NCI-H446 treated with DMSO at 0.1 percent for 48 hours (cell line): ENCODE measurements around the gene GOPC.
A peak's percentile ranks its signal among the peaks of the same experiment; 100 is the strongest.
"Not testable (repeated sequence)": the region's sequence is repeated elsewhere in the genome, so short reads cannot be mapped to it uniquely, and the experiment has no call there.

ENCODE experiments used
- DNase-seq: peaks from one replicate; lab custom pipeline; 2025; lab: John Stamatoyannopoulos, UW

Gene GOPC

GRCh38 chr6:117602151-117602898 lies at the start of gene GOPC:
Gene GOPC (minus strand): TSS chr6:117602511. CDS start chr6:117602288, 223 bp downstream.
- peak; percentile 90 for DNase-seq

GRCh38 chr6:117651984-117652383 lies 49.7 kb upstream of the GOPC start:
- DNase-seq, result not testable (repeated sequence)

- DNase-seq, result no peak
Observed at GRCh38 chr6:117642976-117643375, 40.7 kb upstream of the GOPC start.

- no peak for DNase-seq
Observed at GRCh38 chr6:117637770-117638169, 35.5 kb upstream of the GOPC start.

GRCh38 chr6:117629119-117629660 lies 26.9 kb upstream of the GOPC start:
- no peak for DNase-seq

GRCh38 chr6:117627533-117627932 lies 25.2 kb upstream of the GOPC start:
- no peak for DNase-seq

GRCh38 chr6:117624869-117625481 lies 22.7 kb upstream of the GOPC start:
- no peak for DNase-seq

GRCh38 chr6:117619178-117619577 lies 16.9 kb upstream of the GOPC start:
- DNase-seq, result no peak

GRCh38 chr6:117617210-117618035 lies 15.1 kb upstream of the GOPC start:
- no peak for DNase-seq

GRCh38 chr6:117616391-117617209 lies 14.3 kb upstream of the GOPC start:
- no peak for DNase-seq

GRCh38 chr6:117615750-117616390 lies 13.6 kb upstream of the GOPC start:
- DNase-seq, result no peak

- no peak for DNase-seq
Observed at GRCh38 chr6:117613920-117614560, 11.7 kb upstream of the GOPC start.

- no peak for DNase-seq
Observed at GRCh38 chr6:117607511-117607910, 5.2 kb upstream of the GOPC start.

GRCh38 chr6:117605169-117605826 lies 3.0 kb upstream of the GOPC start:
- DNase-seq, result peak; percentile 30

- DNase-seq, result no peak
Observed at GRCh38 chr6:117603821-117604220, 1.5 kb upstream of the GOPC start.

GRCh38 chr6:117602899-117603588 lies 733 bp upstream of the GOPC start:
- no peak for DNase-seq

GRCh38 chr6:117601811-117602150 lies 530 bp downstream of the GOPC start:
- no peak for DNase-seq

- no peak for DNase-seq
Observed at GRCh38 chr6:117600008-117600743, 2.1 kb downstream of the GOPC start.

GRCh38 chr6:117597755-117598154 lies 4.6 kb downstream of the GOPC start:
- DNase-seq, result no peak
